Esophagus (tissue), 2 donors: ENCODE data around the gene WDR7. TPM values are rescaled to one million over a fixed set of nuclear protein-coding genes. Genes with fewer than 3 reads are reported as not detected.

ENCODE experiments used
- H3K27ac ChIP-seq, 2 donors: one replicate each; pipeline ENCODE4 v1.5.1; 2013; ENCODE audit warnings: low read depth in 2 of 2, mild to moderate bottlenecking in 2 of 2, inconsistent platforms in 1 of 2, low read length in 1 of 2, moderate library complexity in 1 of 2
- H3K27me3 ChIP-seq, 2 donors: one replicate each; pipeline ENCODE4 v1.6.1; 2013; ENCODE audit warnings: low read length in 2 of 2, control low read depth in 1 of 2, mild to moderate bottlenecking in 1 of 2; ENCODE audit not compliant: insufficient read depth in 2 of 2, control insufficient read depth in 1 of 2
- H3K36me3 ChIP-seq, 2 donors: one replicate each; pipeline ENCODE4 v1.6.1; 2013; ENCODE audit warnings: low read length in 1 of 2; ENCODE audit not compliant: control insufficient read depth in 2 of 2, insufficient read depth in 2 of 2
- H3K4me1 ChIP-seq, 2 donors: one replicate each; pipeline ENCODE4 v1.6.1; 2013; ENCODE audit warnings: low read length in 1 of 2; ENCODE audit not compliant: control insufficient read depth in 2 of 2, insufficient read depth in 2 of 2
- H3K4me3 ChIP-seq, 2 donors: one replicate each; pipeline ENCODE4 v1.5.1; 2013; ENCODE audit warnings: low read length in 2 of 2, mild to moderate bottlenecking in 2 of 2, low read depth in 1 of 2, moderate library complexity in 1 of 2
- H3K9me3 ChIP-seq, 2 donors: one replicate each; pipeline ENCODE4 v1.6.1; 2013; ENCODE audit warnings: mild to moderate bottlenecking in 2 of 2, low read depth in 1 of 2, low read length in 1 of 2, moderate library complexity in 1 of 2; ENCODE audit not compliant: control insufficient read depth in 2 of 2, insufficient read depth in 1 of 2
- WGBS, 2 donors: extraction: QIAGEN DNeasy Blood & Tissue Kit; methylation state at CpG; one replicate each; pipeline ENCODE4 v1.1.7; 2013; 5-methylcytosine and 5-hydroxymethylcytosine counted together
- polyA plus RNA-seq, 2 donors: library from polyadenylated mRNA; stranded (reverse); fragments of 200-250 nt; gene quantifications; one replicate each; pipeline ENCODE4 v1.2.3, GENCODE V29; 2013
- donor health status: healthy with polysubstance abuse.
- donor health status: Bipolar disorder and iron deficiency.

The WDR7 gene
- polyA plus RNA-seq, 2 donors: 2.2 to 2.8 TPM

- Histone ChIP-seq H3K27me3 (no peaks in the 10 kb centered on the region), H3K27ac (no peak overlapping the region), H3K4me3 (no peak overlapping the region), H3K4me1 (no peaks in the 10 kb centered on the region), H3K36me3 (no peaks in the 10 kb centered on the region), H3K9me3 (no peaks in the 10 kb centered on the region)
- 76 to 89% methylated on average over 1 of the region's 1 CpG for WGBS, 2 donors
Observed at GRCh38 chr18:56884511-56884910, 233.4 kb downstream of the WDR7 start.

GRCh38 chr18:56888978-56889377 lies 237.8 kb downstream of the WDR7 start:
- no peak overlapping the region for H3K4me3 ChIP-seq
- H3K36me3 ChIP-seq: peaks cover 0 to 3% of the 10 kb centered on the region in 2 donors
- WGBS, 2 donors: 81% methylated on average over 1 of the region's 1 CpG
- no peaks in the 10 kb centered on the region for H3K27me3 ChIP-seq
- no peak overlapping the region for H3K27ac ChIP-seq
- H3K9me3 ChIP-seq: no peaks in the 10 kb centered on the region
- H3K4me1 ChIP-seq: no peaks in the 10 kb centered on the region

GRCh38 chr18:56889621-56890020 lies 238.5 kb downstream of the WDR7 start:
- no peak overlapping the region for H3K4me3 ChIP-seq
- H3K4me1 ChIP-seq: no peaks in the 10 kb centered on the region
- WGBS, 2 donors: 83 to 85% methylated on average over 2 of the region's 2 CpGs
- H3K27me3 ChIP-seq: no peaks in the 10 kb centered on the region
- H3K9me3 ChIP-seq: no peaks in the 10 kb centered on the region
- H3K36me3 ChIP-seq: peaks cover 0 to 3% of the 10 kb centered on the region in 2 donors
- H3K27ac ChIP-seq: no peak overlapping the region

GRCh38 chr18:56890632-56891031 lies 239.5 kb downstream of the WDR7 start:
- WGBS, 2 donors: 68 to 70% methylated on average over 1 of the region's 1 CpG
- peaks cover 0 to 3% of the 10 kb centered on the region in 2 donors for H3K36me3 ChIP-seq
- no peaks in the 10 kb centered on the region for H3K4me1 ChIP-seq
- H3K27me3 ChIP-seq: no peaks in the 10 kb centered on the region
- no peak overlapping the region for H3K4me3 ChIP-seq
- H3K27ac ChIP-seq: no peak overlapping the region
- no peaks in the 10 kb centered on the region for H3K9me3 ChIP-seq

- WGBS, 2 donors: 85 to 93% methylated on average over 3 of the region's 3 CpGs
- Histone ChIP-seq H3K4me3 (no peak overlapping the region), H3K27me3 (no peaks in the 10 kb centered on the region), H3K9me3 (no peaks in the 10 kb centered on the region), H3K27ac (no peak overlapping the region), H3K4me1 (no peaks in the 10 kb centered on the region), H3K36me3 (peaks cover 0 to 3% of the 10 kb centered on the region in 2 donors)
Observed at GRCh38 chr18:56891116-56891515, 240.0 kb downstream of the WDR7 start.

GRCh38 chr18:56891870-56892269 lies 240.7 kb downstream of the WDR7 start:
- Histone ChIP-seq H3K27ac (no peak overlapping the region), H3K36me3 (peaks cover 0 to 3% of the 10 kb centered on the region in 2 donors), H3K4me1 (no peaks in the 10 kb centered on the region), H3K4me3 (no peak overlapping the region), H3K9me3 (no peaks in the 10 kb centered on the region), H3K27me3 (no peaks in the 10 kb centered on the region)
- WGBS, 2 donors: 77 to 91% methylated on average over 1 of the region's 1 CpG

- Histone ChIP-seq H3K27ac (no peak overlapping the region), H3K27me3 (no peaks in the 10 kb centered on the region), H3K4me1 (no peaks in the 10 kb centered on the region), H3K4me3 (no peak overlapping the region), H3K9me3 (no peaks in the 10 kb centered on the region), H3K36me3 (peaks cover 0 to 3% of the 10 kb centered on the region in 2 donors)
- 33 to 37% methylated on average over 2 of the region's 2 CpGs for WGBS, 2 donors
Observed at GRCh38 chr18:56897122-56897521, 246.0 kb downstream of the WDR7 start.

- Histone ChIP-seq H3K4me3 (no peak overlapping the region), H3K9me3 (no peaks in the 10 kb centered on the region), H3K27me3 (no peaks in the 10 kb centered on the region), H3K36me3 (no peaks in the 10 kb centered on the region), H3K27ac (no peak overlapping the region), H3K4me1 (no peaks in the 10 kb centered on the region)
- WGBS, 2 donors: 93 to 94% methylated on average over 1 of the region's 1 CpG
Observed at GRCh38 chr18:56899660-56900059, 248.5 kb downstream of the WDR7 start.

GRCh38 chr18:56900195-56901094 lies 249.3 kb downstream of the WDR7 start:
- H3K4me1 ChIP-seq: no peaks in the 10 kb centered on the region
- no peaks in the 10 kb centered on the region for H3K9me3 ChIP-seq
- 86 to 91% methylated on average over 7 of the region's 7 CpGs for WGBS, 2 donors
- no peak overlapping the region for H3K27ac ChIP-seq
- H3K27me3 ChIP-seq: no peaks in the 10 kb centered on the region
- H3K4me3 ChIP-seq: no peak overlapping the region
- no peaks in the 10 kb centered on the region for H3K36me3 ChIP-seq

- no peaks in the 10 kb centered on the region for H3K4me1 ChIP-seq
- H3K27ac ChIP-seq: no peak overlapping the region
- H3K36me3 ChIP-seq: no peaks in the 10 kb centered on the region
- H3K4me3 ChIP-seq: no peak overlapping the region
- no peaks in the 10 kb centered on the region for H3K27me3 ChIP-seq
- H3K9me3 ChIP-seq: no peaks in the 10 kb centered on the region
- 74 to 100% methylated on average over 2 of the region's 2 CpGs for WGBS, 2 donors
Observed at GRCh38 chr18:56901919-56902318, 250.8 kb downstream of the WDR7 start.
